ENCODE results near the gene HMGN4. TPM values are rescaled to one million over a fixed set of nuclear protein-coding genes. Genes with fewer than 3 reads are reported as not detected.

The HMGN4 gene
- total RNA-seq, 2 donors from 2014 or later, result 48.8 to 79.8 TPM

GRCh38 chr6:26553635-26554446 is 15.7 kb downstream of the HMGN4 start:
- 0% methylated on average over 19 of the region's 19 CpGs for WGBS, 2 experiments (ENCODE audit: insufficient coverage in 1 of 2, insufficient read length in 1 of 2)
- H3K9me3 ChIP-seq (ENCODE audit: control insufficient read depth, low read length), result no peaks in the 10 kb centered on the region
- DNase-seq, result peak; percentile 94
- no peak overlapping the region for H3K27ac ChIP-seq (ENCODE audit: low read depth, low read length)
- no peak for TF ChIP-seq CTCF (conservative IDR thresholded peaks at IDR 0.05)
- Mint-ChIP-seq H3K27me3 (ENCODE audit: insufficient read depth) (no peaks in the 10 kb centered on the region), H3K4me3 (no peak overlapping the region), H3K27ac (no peak overlapping the region), H3K9me3 (no peaks in the 10 kb centered on the region), H3K4me1 (no peaks in the 10 kb centered on the region), H3K36me3 (ENCODE audit: low read depth) (no peaks in the 10 kb centered on the region)
- no peaks in the 10 kb centered on the region for H3K36me3 ChIP-seq (ENCODE audit: control insufficient read depth, insufficient read depth, low read length)
- peak overlapping the region; percentile 50 for H3K9ac ChIP-seq (ENCODE audit: extremely low read depth, low read length, poor library complexity, severe bottlenecking)
- no peaks in the 10 kb centered on the region for H3K4me1 ChIP-seq (ENCODE audit: control insufficient read depth, insufficient read depth, low read length)
- peak overlapping the region; percentile 97 for H3K4me3 ChIP-seq (ENCODE audit: low read length)
- H3K27me3 ChIP-seq (ENCODE audit: control insufficient read depth, insufficient read depth, low read length, poor library complexity, severe bottlenecking), result no peaks in the 10 kb centered on the region

- TF ChIP-seq CTCF (conservative IDR thresholded peaks at IDR 0.05), result no peak
- peak overlapping the region; percentile 8 for H3K27ac Mint-ChIP-seq
- no peak for DNase-seq
- H3K4me3 Mint-ChIP-seq, result no peak overlapping the region
- no peaks in the 10 kb centered on the region for H3K36me3 ChIP-seq (ENCODE audit: control insufficient read depth, insufficient read depth, low read length)
- no peaks in the 10 kb centered on the region for H3K27me3 ChIP-seq (ENCODE audit: control insufficient read depth, insufficient read depth, low read length, poor library complexity, severe bottlenecking)
- no peaks in the 10 kb centered on the region for H3K27me3 Mint-ChIP-seq (ENCODE audit: insufficient read depth)
- 22 to 60% methylated on average over 1 of the region's 1 CpG for WGBS, 2 experiments (ENCODE audit: insufficient coverage in 1 of 2, insufficient read length in 1 of 2)
- H3K36me3 Mint-ChIP-seq (ENCODE audit: low read depth), result no peaks in the 10 kb centered on the region
- no peaks in the 10 kb centered on the region for H3K9me3 ChIP-seq (ENCODE audit: control insufficient read depth, low read length)
- H3K4me1 Mint-ChIP-seq, result no peaks in the 10 kb centered on the region
- H3K4me1 ChIP-seq (ENCODE audit: control insufficient read depth, insufficient read depth, low read length), result no peaks in the 10 kb centered on the region
- H3K9me3 Mint-ChIP-seq, result no peaks in the 10 kb centered on the region
- no peak overlapping the region for H3K27ac ChIP-seq (ENCODE audit: low read depth, low read length)
- H3K9ac ChIP-seq (ENCODE audit: extremely low read depth, low read length, poor library complexity, severe bottlenecking), result peak overlapping the region; percentile 28
- peak overlapping the region; percentile 97 for H3K4me3 ChIP-seq (ENCODE audit: low read length)
These were observed 16.2 kb downstream of the HMGN4 start for GRCh38 chr6:26554447-26554696.

- 0 to 2% methylated on average over 19 to 26 of the region's 27 CpGs for WGBS, 2 experiments (ENCODE audit: insufficient coverage in 1 of 2, insufficient read length in 1 of 2)
- no peak overlapping the region for H3K4me3 Mint-ChIP-seq
- DNase-seq, result peak; percentile 85
These were observed 16.7 kb downstream of the HMGN4 start for GRCh38 chr6:26554697-26555504.

More at GRCh38 chr6:26554697-26555504, 16.7 kb downstream of the HMGN4 start:
- no peak overlapping the region for H3K27ac ChIP-seq (ENCODE audit: low read depth, low read length)
- Mint-ChIP-seq H3K36me3 (ENCODE audit: low read depth) (no peaks in the 10 kb centered on the region), H3K27ac (peak overlapping the region; percentile 80), H3K27me3 (ENCODE audit: insufficient read depth) (no peaks in the 10 kb centered on the region), H3K9me3 (no peaks in the 10 kb centered on the region), H3K4me1 (no peaks in the 10 kb centered on the region)
- peak overlapping the region; percentile 33 for H3K9ac ChIP-seq (ENCODE audit: extremely low read depth, low read length, poor library complexity, severe bottlenecking)
- H3K36me3 ChIP-seq (ENCODE audit: control insufficient read depth, insufficient read depth, low read length), result no peaks in the 10 kb centered on the region
- H3K27me3 ChIP-seq (ENCODE audit: control insufficient read depth, insufficient read depth, low read length, poor library complexity, severe bottlenecking), result no peaks in the 10 kb centered on the region
- TF ChIP-seq CTCF (conservative IDR thresholded peaks at IDR 0.05), result no peak
- no peaks in the 10 kb centered on the region for H3K9me3 ChIP-seq (ENCODE audit: control insufficient read depth, low read length)
- no peaks in the 10 kb centered on the region for H3K4me1 ChIP-seq (ENCODE audit: control insufficient read depth, insufficient read depth, low read length)
- H3K4me3 ChIP-seq (ENCODE audit: low read length), result peak overlapping the region; percentile 97
